ENCODE measurements around the gene STK11IP.

Gene STK11IP

DNA sequence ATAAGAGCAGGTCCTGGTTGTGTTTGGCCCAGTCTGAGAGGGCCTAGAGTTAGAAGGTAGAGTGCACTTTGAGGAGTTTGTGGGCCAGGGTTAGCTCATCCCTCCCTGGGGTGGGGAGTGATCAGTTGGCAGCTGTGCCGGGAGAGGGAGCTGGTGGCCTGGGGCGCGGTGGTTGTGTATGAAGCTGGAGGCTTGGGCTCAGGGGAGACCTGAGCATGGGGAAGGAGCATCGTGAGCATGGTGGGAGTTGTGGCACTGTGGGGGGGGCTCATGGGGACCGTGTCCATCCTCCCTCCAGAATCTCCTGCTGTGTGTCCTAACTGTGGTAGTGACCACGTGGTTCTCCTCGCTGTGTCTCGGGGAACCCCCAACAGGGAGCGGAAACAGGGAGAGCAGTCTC, 13.6 kb downstream of the STK11IP start:
- H3K4me3 ChIP-seq (ENCODE audit: low read depth, low read length): no peak overlapping the region
- no peak for DNase-seq (ENCODE audit: low read depth)
- TF ChIP-seq, protein P1, sequence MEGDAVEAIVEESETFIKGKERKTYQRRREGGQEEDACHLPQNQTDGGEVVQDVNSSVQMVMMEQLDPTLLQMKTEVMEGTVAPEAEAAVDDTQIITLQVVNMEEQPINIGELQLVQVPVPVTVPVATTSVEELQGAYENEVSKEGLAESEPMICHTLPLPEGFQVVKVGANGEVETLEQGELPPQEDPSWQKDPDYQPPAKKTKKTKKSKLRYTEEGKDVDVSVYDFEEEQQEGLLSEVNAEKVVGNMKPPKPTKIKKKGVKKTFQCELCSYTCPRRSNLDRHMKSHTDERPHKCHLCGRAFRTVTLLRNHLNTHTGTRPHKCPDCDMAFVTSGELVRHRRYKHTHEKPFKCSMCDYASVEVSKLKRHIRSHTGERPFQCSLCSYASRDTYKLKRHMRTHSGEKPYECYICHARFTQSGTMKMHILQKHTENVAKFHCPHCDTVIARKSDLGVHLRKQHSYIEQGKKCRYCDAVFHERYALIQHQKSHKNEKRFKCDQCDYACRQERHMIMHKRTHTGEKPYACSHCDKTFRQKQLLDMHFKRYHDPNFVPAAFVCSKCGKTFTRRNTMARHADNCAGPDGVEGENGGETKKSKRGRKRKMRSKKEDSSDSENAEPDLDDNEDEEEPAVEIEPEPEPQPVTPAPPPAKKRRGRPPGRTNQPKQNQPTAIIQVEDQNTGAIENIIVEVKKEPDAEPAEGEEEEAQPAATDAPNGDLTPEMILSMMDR (IDR thresholded peaks at IDR 0.05; ENCODE audit: insufficient read depth, low read depth, low read length, missing control alignments): no peak

DNA sequence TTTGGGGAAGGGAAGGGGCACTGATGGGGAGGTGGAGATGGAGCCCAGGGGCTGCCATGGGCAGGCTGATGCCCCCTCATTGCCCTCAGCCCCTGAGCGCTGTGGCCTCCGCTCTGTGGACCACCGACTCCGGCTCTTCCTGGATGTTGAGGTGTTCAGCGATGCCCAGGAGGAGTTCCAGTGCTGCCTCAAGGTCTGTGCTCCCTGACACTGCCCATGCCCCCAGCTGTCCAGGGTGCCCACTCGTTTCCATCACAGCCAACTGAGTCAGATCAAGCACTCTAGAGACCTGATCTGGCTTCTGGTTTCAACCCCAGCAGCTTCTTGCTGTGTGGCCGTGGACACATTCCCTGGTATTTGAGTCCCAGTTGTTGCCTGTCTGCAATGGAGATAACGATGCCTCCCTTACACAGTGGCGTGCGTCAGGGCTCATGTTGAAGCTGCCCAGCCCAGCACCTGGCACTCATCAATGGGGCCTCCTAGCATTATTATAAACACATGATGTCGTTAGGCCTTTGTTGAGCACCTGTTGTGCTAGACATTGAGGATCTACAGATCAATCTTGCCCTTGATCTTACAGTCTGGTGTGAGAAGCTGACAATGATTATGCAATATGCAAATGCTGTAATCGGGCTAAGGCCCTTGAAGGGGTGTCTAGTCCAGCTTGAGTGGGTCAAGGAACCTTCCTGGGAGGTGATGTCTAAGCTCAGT, 14.4 kb downstream of the STK11IP start:
- no peak for DNase-seq (ENCODE audit: low read depth)
- TF ChIP-seq, protein P1 (IDR thresholded peaks at IDR 0.05; ENCODE audit: insufficient read depth, low read depth, low read length, missing control alignments): no peak
- H3K4me3 ChIP-seq (ENCODE audit: low read depth, low read length): no peak overlapping the region

DNA sequence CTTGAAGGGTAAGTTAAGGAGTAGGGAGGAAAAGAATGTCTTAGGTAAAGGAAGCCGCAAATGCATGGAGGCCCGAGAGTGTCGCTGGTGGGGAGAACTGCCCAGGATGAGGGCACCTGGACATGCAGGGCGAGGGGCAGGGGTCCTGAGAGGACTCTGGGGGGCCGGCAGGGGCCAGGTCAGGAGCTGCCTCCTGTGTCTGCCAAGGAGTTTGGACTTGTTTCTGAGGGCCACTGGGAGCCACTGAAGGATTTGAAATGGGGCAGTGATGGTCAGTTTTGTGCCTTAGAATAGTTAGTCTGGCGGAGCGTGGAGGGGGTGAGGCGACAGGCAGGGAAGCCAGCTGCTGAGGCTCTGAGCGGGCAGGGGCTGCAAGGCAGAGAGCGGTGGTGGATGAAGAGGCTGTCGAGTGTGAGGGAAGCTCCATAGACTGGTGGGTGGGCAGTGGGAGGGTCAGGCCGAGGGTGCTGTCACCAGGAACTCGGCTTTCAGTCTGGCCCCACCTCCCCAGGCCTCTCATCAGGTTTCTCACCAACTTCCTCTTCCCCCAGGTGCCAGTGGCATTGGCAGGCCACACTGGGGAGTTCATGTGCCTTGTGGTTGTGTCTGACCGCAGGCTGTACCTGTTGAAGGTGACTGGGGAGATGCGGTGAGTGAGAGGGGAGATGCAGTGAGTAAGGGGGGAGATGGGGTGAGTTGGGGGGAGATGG, 15.1 kb downstream of the STK11IP start:
- TF ChIP-seq, protein P1 (IDR thresholded peaks at IDR 0.05; ENCODE audit: insufficient read depth, low read depth, low read length, missing control alignments): no peak
- peak; percentile 33 for DNase-seq (ENCODE audit: low read depth)
- H3K4me3 ChIP-seq (ENCODE audit: low read depth, low read length): no peak overlapping the region

DNA sequence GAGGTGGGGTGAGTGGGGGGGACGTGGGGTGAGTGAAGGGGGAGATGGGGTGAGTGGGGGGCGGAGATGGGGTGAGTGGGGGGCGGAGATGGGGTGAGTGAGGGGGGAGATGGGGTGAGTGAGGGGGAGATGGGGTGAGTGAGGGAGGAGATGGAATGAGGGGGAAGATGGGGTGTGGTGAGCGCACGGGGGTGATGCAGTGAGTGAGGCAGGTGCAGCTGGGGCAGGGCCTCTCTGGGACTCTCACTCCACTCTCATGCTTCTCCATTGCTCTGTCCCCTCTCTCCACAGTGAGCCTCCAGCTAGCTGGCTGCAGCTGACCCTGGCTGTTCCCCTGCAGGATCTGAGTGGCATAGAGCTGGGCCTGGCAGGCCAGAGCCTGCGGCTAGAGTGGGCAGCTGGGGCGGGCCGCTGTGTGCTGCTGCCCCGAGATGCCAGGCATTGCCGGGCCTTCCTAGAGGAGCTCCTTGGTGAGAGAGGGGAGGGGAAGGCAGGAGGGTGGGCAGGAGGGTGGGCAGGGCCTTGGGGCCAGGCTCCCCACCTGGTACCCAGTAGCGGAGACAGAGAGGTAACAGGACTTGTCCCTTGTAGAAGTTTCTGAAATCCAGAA, 15.9 kb downstream of the STK11IP start:
- DNase-seq (ENCODE audit: low read depth): no peak
- TF ChIP-seq, protein P1 (IDR thresholded peaks at IDR 0.05; ENCODE audit: insufficient read depth, low read depth, low read length, missing control alignments): no peak
- H3K4me3 ChIP-seq (ENCODE audit: low read depth, low read length): no peak overlapping the region

DNA sequence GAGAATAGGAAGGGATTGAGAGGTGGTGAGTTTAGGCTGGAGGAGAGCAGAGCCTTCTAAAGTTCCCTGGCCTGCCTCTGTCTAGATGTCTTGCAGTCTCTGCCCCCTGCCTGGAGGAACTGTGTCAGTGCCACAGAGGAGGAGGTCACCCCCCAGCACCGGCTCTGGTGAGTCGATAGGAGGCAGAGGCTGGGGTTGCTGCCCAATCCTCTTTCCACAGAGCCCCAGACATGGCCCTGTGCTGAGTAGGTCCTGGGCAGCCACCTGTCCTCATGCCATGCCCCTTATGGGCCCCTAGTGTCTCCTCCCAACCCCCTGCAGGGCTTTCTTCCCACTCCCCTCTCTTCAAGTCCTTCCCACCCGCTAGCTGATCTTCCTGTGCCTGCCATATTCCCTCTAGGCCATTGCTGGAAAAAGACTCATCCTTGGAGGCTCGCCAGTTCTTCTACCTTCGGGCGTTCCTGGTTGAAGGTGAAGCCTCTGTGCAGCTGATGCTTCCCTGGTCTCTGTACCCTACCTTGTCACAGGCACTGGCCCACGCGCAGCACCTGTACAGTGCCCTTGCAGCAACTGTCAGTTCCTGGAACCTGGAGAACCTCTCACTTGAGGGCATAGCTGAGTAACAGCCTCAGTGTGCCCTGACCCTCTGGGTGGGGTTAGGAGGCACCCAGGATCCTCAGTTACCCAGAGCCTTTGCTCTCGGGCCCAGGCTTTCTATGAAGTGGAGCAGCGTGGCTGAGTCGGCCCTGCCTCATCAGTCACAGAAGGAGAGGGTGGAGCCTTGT, 16.6 kb downstream of the STK11IP start:
- TF ChIP-seq, protein P1 (IDR thresholded peaks at IDR 0.05; ENCODE audit: insufficient read depth, low read depth, low read length, missing control alignments): no peak
- no peak for DNase-seq (ENCODE audit: low read depth)
- H3K4me3 ChIP-seq (ENCODE audit: low read depth, low read length): no peak overlapping the region

DNA sequence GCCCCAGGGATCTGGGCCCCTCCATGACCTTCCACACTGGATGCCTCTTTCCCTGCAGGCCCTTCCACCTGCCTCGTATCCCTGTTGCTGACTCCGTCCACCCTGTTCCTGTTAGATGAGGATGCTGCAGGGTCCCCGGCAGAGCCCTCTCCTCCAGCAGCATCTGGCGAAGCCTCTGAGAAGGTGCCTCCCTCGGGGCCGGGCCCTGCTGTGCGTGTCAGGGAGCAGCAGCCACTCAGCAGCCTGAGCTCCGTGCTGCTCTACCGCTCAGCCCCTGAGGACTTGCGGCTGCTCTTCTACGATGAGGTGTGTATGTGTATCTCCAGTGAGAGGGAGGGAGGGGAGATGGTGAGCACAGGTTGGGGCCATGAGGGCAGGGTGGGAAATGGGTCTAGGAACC, 17.4 kb downstream of the STK11IP start:
- TF ChIP-seq, protein P1 (IDR thresholded peaks at IDR 0.05; ENCODE audit: insufficient read depth, low read depth, low read length, missing control alignments): no peak
- DNase-seq (ENCODE audit: low read depth): no peak
- H3K4me3 ChIP-seq (ENCODE audit: low read depth, low read length): no peak overlapping the region

Data from GM12865 (cell line).